SK-N-MC (cell line): Measurements from ENCODE around the gene ESR1.

ENCODE experiments used
- EZH2 ChIP-seq: fragments of 200-600 bp; sonication (generic); IDR thresholded peaks from one replicate; pipeline ENCODE4 v1.6.1; 2017; ENCODE audit warnings: antibody characterized with exemption
- FOXP2 ChIP-seq: optimal IDR thresholded peaks from 2 replicates; pipeline ENCODE3; 2011; ENCODE audit warnings: mild to moderate bottlenecking, moderate library complexity; ENCODE audit not compliant: insufficient read depth; ENCODE audit errors: extremely low read length, control extremely low read depth
- POLR2AphosphoS5 ChIP-seq: IDR thresholded peaks from 2 replicates; pipeline ENCODE4 v1.6.1; 2012; ENCODE audit warnings: mild to moderate bottlenecking, low read depth, low read length, borderline replicate concordance

GRCh38 chr6:152130441-152130840 is 323.0 kb downstream of the ESR1 start:
- TF ChIP-seq EZH2: no peak
- no peak for TF ChIP-seq POLR2AphosphoS5
- TF ChIP-seq FOXP2: no peak
